WTC11 (cell line): ENCODE data around the gene CDK5RAP2. TPM values are rescaled to one million over a fixed set of nuclear protein-coding genes. Genes with fewer than 3 reads are reported as not detected.

Experiments used
- ATAC-seq: fragments of 200-7000 bp; cut with Tn5 transposase; 2 replicates; pipeline ENCODE4 v1.10.0; 2021; ENCODE audit warnings: mild to moderate bottlenecking, moderate library complexity
- CTCF ChIA-PET: fragments of 300-600 bp; sonication (Branson Sonifier 250); formaldehyde crosslinking; loops from one replicate; lab custom pipeline; 2021; ENCODE audit warnings: antibody characterized with exemption; lab: Charles Lee
- POLR2A ChIA-PET: fragments of 350-600 bp; sonication (Branson Sonifier 250); formaldehyde crosslinking; loops from one replicate; lab custom pipeline; 2021; ENCODE audit warnings: antibody characterized with exemption; lab: Charles Lee
- DNase-seq: peaks from one replicate; pipeline ENCODE4 v3.0.0; 2021; ENCODE audit warnings: low spot score
- H3K27ac Mint-ChIP-seq: 2 replicates; pipeline ENCODE4 v1.8.0; 2021; ENCODE audit warnings: mixed read lengths
- H3K27me3 Mint-ChIP-seq: 2 replicates; pipeline ENCODE4 v1.8.0; 2021; ENCODE audit warnings: low read depth, mild to moderate bottlenecking, moderate library complexity, mixed read lengths
- H3K36me3 Mint-ChIP-seq: 2 replicates; pipeline ENCODE4 v1.8.0; 2021; ENCODE audit warnings: mixed read lengths
- H3K4me1 Mint-ChIP-seq: 2 replicates; pipeline ENCODE4 v1.8.0; 2022; ENCODE audit warnings: mixed read lengths
- H3K4me3 Mint-ChIP-seq: 2 replicates; pipeline ENCODE4 v1.8.0; 2021; ENCODE audit warnings: mild to moderate bottlenecking, moderate library complexity, mixed read lengths
- H3K9me3 Mint-ChIP-seq: 2 replicates; pipeline ENCODE4 v1.8.0; 2021; ENCODE audit warnings: mixed read lengths
- AFF4 ChIP-seq: sonication (generic); formaldehyde crosslinking; IDR thresholded peaks from 2 replicates; pipeline ENCODE4 v1.8.1; 2023; ENCODE audit warnings: mild to moderate bottlenecking, missing genetic modification reagents, borderline replicate concordance
- ATF1 ChIP-seq: sonication (generic); formaldehyde crosslinking; IDR thresholded peaks from 2 replicates; pipeline ENCODE4 v1.8.1; 2023; ENCODE audit warnings: mild to moderate bottlenecking, moderate library complexity, missing genetic modification reagents
- CBFB ChIP-seq: sonication (generic); formaldehyde crosslinking; IDR thresholded peaks from 2 replicates; pipeline ENCODE4 v1.8.1; 2022; ENCODE audit warnings: mild to moderate bottlenecking, low read depth, missing genetic modification reagents
- CREM ChIP-seq: sonication (generic); formaldehyde crosslinking; IDR thresholded peaks from 2 replicates; pipeline ENCODE4 v1.8.1; 2022; ENCODE audit warnings: mild to moderate bottlenecking, missing genetic modification reagents, moderate library complexity
- ESRRA ChIP-seq: sonication (generic); formaldehyde crosslinking; IDR thresholded peaks from 2 replicates; pipeline ENCODE4 v1.8.1; 2022; ENCODE audit warnings: mild to moderate bottlenecking, missing genetic modification reagents, borderline replicate concordance
- GRHL2 ChIP-seq: fragments of 250-450 bp; sonication (Bioruptor Pico); IDR thresholded peaks from 2 replicates; pipeline ENCODE4 v1.8.0; 2022; ENCODE audit warnings: mild to moderate bottlenecking, moderate library complexity; ENCODE audit not compliant: insufficient replicate concordance, severe bottlenecking
- HMGA2 ChIP-seq: fragments of 250-450 bp; sonication (Bioruptor Pico); IDR thresholded peaks from 2 replicates; pipeline ENCODE4 v1.4.0; 2021; ENCODE audit warnings: mild to moderate bottlenecking, moderate library complexity
- IRF1 ChIP-seq: sonication (generic); formaldehyde crosslinking; IDR thresholded peaks from 2 replicates; pipeline ENCODE4 v1.8.0; 2023; ENCODE audit warnings: missing genetic modification reagents
- MXD4 ChIP-seq: fragments of 250-450 bp; sonication (Bioruptor Pico); IDR thresholded peaks from 2 replicates; pipeline ENCODE4 v1.8.0; 2021; ENCODE audit warnings: mild to moderate bottlenecking, moderate library complexity, borderline replicate concordance
- NFYB ChIP-seq: sonication (generic); formaldehyde crosslinking; conservative IDR thresholded peaks from 2 replicates; pipeline ENCODE4 v1.8.0; 2022; ENCODE audit warnings: low read depth, missing genetic modification reagents
- OVOL2 ChIP-seq: fragments of 250-450 bp; sonication (Bioruptor Pico); IDR thresholded peaks from 2 replicates; pipeline ENCODE4 v1.9.0; 2021; ENCODE audit warnings: mild to moderate bottlenecking, borderline replicate concordance
- PRRX2 ChIP-seq: fragments of 250-450 bp; sonication (Bioruptor Pico); IDR thresholded peaks from 2 replicates; pipeline ENCODE4 v1.8.0; 2021; ENCODE audit warnings: mild to moderate bottlenecking
- SMAD3 ChIP-seq: sonication (generic); formaldehyde crosslinking; IDR thresholded peaks from 2 replicates; pipeline ENCODE4 v1.8.0; 2022; ENCODE audit warnings: missing genetic modification reagents, mild to moderate bottlenecking, borderline replicate concordance
- ZBTB43 ChIP-seq: sonication (generic); formaldehyde crosslinking; IDR thresholded peaks from 2 replicates; pipeline ENCODE4 v1.8.1; 2023; ENCODE audit warnings: mild to moderate bottlenecking, missing genetic modification reagents
- ZNF671 ChIP-seq: fragments of 250-450 bp; sonication (Bioruptor Pico); IDR thresholded peaks from 2 replicates; pipeline ENCODE4 v1.8.0; 2021; ENCODE audit warnings: mild to moderate bottlenecking
- total RNA-seq: library from RNA; stranded (reverse); gene quantifications from 3 replicates; pipeline ENCODE4 v1.2.3, GENCODE V29; 2021
- TF ChIP-seq, protein P1 (sequence below): sonication (generic); formaldehyde crosslinking; IDR thresholded peaks from 2 replicates; pipeline ENCODE4 v1.8.1; 2023; ENCODE audit warnings: mild to moderate bottlenecking, missing genetic modification reagents
- TF ChIP-seq, protein P2 (sequence below): sonication (generic); formaldehyde crosslinking; IDR thresholded peaks from 2 replicates; pipeline ENCODE4 v1.8.1; 2023; ENCODE audit warnings: mild to moderate bottlenecking, missing genetic modification reagents, moderate library complexity
- TF ChIP-seq, protein P3 (sequence below): sonication (generic); formaldehyde crosslinking; conservative IDR thresholded peaks from 2 replicates; pipeline ENCODE4 v1.8.1; 2022; ENCODE audit warnings: mild to moderate bottlenecking, missing genetic modification reagents
- TF ChIP-seq, protein P4 (sequence below): sonication (generic); formaldehyde crosslinking; IDR thresholded peaks from 2 replicates; pipeline ENCODE4 v1.8.1; 2022; ENCODE audit warnings: low read depth, mild to moderate bottlenecking, moderate library complexity, missing genetic modification reagents, borderline replicate concordance
- TF ChIP-seq, protein P5 (sequence below): sonication (generic); formaldehyde crosslinking; IDR thresholded peaks from 2 replicates; pipeline ENCODE4 v1.8.0; 2022; ENCODE audit warnings: mild to moderate bottlenecking, missing genetic modification reagents

CDK5RAP2 gene
- total RNA-seq, 1 experiment from 2014 or later, result 48.3 TPM

DNA sequence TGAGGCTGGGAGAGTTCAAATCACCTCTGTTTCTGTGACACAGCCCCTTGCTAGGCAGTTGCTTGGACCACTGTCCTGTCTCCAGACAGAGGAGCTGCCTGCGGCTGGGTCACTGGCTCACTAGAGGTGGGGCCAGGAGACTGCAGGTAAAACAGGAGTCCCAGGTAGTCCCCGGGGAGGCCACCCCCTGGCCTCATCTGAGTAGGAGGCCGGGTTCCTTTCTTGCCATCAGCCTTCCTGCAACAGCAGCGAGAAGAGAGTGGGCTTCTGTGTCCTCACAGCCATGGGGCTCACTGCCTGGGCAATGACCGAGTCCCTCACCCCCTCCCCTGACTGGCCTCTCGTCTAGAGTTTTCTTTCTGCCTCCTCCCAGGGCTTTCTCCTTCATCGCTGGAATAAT lies 197.5 kb downstream of the CDK5RAP2 start:
- ChIA-PET POLR2A (no interaction called here), CTCF (interaction anchor here (1.4 kb wide), 1 partner anchor 33 kb away, joined by 3 read pairs; no protein-coding TSS in a partner anchor)
- DNase-seq (no peak), ATAC-seq (no peak)
- peaks cover 21% of the 10 kb centered on the region for H3K4me1 Mint-ChIP-seq
- H3K4me3 Mint-ChIP-seq, result no peak overlapping the region
- no peak for TF ChIP-seq HMGA2 (CRISPR knock-in tag)
- peaks cover 28% of the 10 kb centered on the region for H3K36me3 Mint-ChIP-seq
- H3K27ac Mint-ChIP-seq, result no peak overlapping the region
- H3K27me3 Mint-ChIP-seq, result peaks cover 5% of the 10 kb centered on the region; the same call in 1 of the 2 replicates
- peaks cover 18% of the 10 kb centered on the region; the same call in 1 of the 2 replicates for H3K9me3 Mint-ChIP-seq

DNA sequence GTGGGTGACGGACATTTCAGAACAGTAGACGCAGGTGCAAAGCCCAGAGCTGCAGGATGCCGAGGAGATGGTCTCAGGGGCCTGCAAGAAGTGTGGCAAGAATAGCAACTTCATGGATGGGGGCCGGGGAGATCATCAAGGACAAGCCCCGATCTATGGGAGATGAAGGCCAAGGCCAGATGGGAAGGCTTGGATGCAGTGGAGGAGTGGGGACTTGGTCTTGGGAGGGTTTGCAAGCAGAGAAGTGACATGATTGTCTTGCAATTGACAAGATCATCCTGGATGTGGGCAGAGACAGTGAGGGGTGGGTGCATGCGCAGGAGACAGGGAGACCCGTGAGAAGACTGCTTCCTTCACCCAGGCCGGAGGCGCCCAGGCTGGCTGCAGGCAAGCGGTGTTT lies 198.1 kb downstream of the CDK5RAP2 start:
- Mint-ChIP-seq H3K4me3 (no peak overlapping the region), H3K9me3 (peaks cover 20% of the 10 kb centered on the region; the same call in 1 of the 2 replicates), H3K27me3 (peaks cover 5% of the 10 kb centered on the region; the same call in 1 of the 2 replicates), H3K27ac (no peak overlapping the region; the same call in 1 of the 2 replicates), H3K36me3 (peaks cover 29% of the 10 kb centered on the region), H3K4me1 (peaks cover 24% of the 10 kb centered on the region)
- ATAC-seq (no peak), DNase-seq (no peak)
- ChIA-PET POLR2A (no interaction called here), CTCF (no interaction called here)
- TF ChIP-seq GRHL2 (CRISPR knock-in tag), result no peak
- TF ChIP-seq, protein P1, sequence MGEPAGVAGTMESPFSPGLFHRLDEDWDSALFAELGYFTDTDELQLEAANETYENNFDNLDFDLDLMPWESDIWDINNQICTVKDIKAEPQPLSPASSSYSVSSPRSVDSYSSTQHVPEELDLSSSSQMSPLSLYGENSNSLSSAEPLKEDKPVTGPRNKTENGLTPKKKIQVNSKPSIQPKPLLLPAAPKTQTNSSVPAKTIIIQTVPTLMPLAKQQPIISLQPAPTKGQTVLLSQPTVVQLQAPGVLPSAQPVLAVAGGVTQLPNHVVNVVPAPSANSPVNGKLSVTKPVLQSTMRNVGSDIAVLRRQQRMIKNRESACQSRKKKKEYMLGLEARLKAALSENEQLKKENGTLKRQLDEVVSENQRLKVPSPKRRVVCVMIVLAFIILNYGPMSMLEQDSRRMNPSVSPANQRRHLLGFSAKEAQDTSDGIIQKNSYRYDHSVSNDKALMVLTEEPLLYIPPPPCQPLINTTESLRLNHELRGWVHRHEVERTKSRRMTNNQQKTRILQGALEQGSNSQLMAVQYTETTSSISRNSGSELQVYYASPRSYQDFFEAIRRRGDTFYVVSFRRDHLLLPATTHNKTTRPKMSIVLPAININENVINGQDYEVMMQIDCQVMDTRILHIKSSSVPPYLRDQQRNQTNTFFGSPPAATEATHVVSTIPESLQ (CRISPR knock-in tag), result no peak
- TF ChIP-seq, protein P2, sequence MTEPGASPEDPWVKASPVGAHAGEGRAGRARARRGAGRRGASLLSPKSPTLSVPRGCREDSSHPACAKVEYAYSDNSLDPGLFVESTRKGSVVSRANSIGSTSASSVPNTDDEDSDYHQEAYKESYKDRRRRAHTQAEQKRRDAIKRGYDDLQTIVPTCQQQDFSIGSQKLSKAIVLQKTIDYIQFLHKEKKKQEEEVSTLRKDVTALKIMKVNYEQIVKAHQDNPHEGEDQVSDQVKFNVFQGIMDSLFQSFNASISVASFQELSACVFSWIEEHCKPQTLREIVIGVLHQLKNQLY (CRISPR knock-in tag), result no peak
- no peak for TF ChIP-seq ZNF671
- TF ChIP-seq, protein P3, sequence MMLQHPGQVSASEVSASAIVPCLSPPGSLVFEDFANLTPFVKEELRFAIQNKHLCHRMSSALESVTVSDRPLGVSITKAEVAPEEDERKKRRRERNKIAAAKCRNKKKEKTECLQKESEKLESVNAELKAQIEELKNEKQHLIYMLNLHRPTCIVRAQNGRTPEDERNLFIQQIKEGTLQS (CRISPR knock-in tag), result no peak
- TF ChIP-seq PRRX2 (CRISPR knock-in tag), result no peak
- TF ChIP-seq AFF4 (CRISPR knock-in tag), result no peak

GRCh38 chr9:120379611-120380010 lies 200.4 kb downstream of the CDK5RAP2 start:
- DNase-seq (no peak), ATAC-seq (no peak)
- H3K27ac Mint-ChIP-seq, result no peak overlapping the region
- peaks cover 27% of the 10 kb centered on the region for H3K9me3 Mint-ChIP-seq
- H3K27me3 Mint-ChIP-seq, result peaks cover 8% of the 10 kb centered on the region
- H3K4me3 Mint-ChIP-seq, result no peak overlapping the region
- peaks cover 30% of the 10 kb centered on the region for H3K36me3 Mint-ChIP-seq
- H3K4me1 Mint-ChIP-seq, result peaks cover 24% of the 10 kb centered on the region
- TF ChIP-seq, protein P4, sequence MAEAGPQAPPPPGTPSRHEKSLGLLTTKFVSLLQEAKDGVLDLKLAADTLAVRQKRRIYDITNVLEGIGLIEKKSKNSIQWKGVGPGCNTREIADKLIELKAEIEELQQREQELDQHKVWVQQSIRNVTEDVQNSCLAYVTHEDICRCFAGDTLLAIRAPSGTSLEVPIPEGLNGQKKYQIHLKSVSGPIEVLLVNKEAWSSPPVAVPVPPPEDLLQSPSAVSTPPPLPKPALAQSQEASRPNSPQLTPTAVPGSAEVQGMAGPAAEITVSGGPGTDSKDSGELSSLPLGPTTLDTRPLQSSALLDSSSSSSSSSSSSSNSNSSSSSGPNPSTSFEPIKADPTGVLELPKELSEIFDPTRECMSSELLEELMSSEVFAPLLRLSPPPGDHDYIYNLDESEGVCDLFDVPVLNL (CRISPR knock-in tag), result no peak
- TF ChIP-seq ATF1 (no peak), IRF1 (CRISPR knock-in tag) (no peak), CREM (CRISPR knock-in tag) (no peak), MXD4 (no peak), NFYB (CRISPR knock-in tag) (no peak), SMAD3 (CRISPR knock-in tag) (no peak), ESRRA (CRISPR knock-in tag) (no peak), OVOL2 (CRISPR knock-in tag) (no peak), CBFB (CRISPR knock-in tag) (no peak), ZBTB43 (CRISPR knock-in tag) (no peak)
- TF ChIP-seq, protein P5, sequence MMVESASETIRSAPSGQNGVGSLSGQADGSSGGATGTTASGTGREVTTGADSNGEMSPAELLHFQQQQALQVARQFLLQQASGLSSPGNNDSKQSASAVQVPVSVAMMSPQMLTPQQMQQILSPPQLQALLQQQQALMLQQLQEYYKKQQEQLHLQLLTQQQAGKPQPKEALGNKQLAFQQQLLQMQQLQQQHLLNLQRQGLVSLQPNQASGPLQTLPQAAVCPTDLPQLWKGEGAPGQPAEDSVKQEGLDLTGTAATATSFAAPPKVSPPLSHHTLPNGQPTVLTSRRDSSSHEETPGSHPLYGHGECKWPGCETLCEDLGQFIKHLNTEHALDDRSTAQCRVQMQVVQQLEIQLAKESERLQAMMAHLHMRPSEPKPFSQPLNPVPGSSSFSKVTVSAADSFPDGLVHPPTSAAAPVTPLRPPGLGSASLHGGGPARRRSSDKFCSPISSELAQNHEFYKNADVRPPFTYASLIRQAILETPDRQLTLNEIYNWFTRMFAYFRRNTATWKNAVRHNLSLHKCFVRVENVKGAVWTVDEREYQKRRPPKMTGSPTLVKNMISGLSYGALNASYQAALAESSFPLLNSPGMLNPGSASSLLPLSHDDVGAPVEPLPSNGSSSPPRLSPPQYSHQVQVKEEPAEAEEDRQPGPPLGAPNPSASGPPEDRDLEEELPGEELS, result no peak
- CTCF ChIA-PET, result no interaction called here
- POLR2A ChIA-PET, result no interaction called here
